Mesothelial cell of epicardium (in vitro differentiated cells): ENCODE results near the gene YLPM1. TPM values are rescaled to one million over a fixed set of nuclear protein-coding genes. Genes with fewer than 3 reads are reported as not detected.

ENCODE experiments used
- DNase-seq, 2 experiments: peaks; one replicate each; pipeline ENCODE4 v3.0.0; 2021; ENCODE audit warnings: low spot score in 2 of 2; ENCODE audit not compliant: unreplicated experiment in 2 of 2
- H3K27ac Mint-ChIP-seq: 2 replicates; pipeline ENCODE4 v1.8.0; 2021; ENCODE audit warnings: mixed read lengths
- H3K27me3 Mint-ChIP-seq: 2 replicates; pipeline ENCODE4 v1.8.0; 2021; ENCODE audit warnings: low read depth, mixed read lengths
- H3K36me3 Mint-ChIP-seq: 2 replicates; pipeline ENCODE4 v1.8.0; 2021; ENCODE audit warnings: mixed read lengths
- H3K4me1 Mint-ChIP-seq: 2 replicates; pipeline ENCODE4 v1.8.0; 2021; ENCODE audit warnings: mixed read lengths
- H3K4me3 Mint-ChIP-seq: 2 replicates; pipeline ENCODE4 v1.8.0; 2021; ENCODE audit warnings: mild to moderate bottlenecking, moderate library complexity, mixed read lengths
- H3K9me3 Mint-ChIP-seq: 2 replicates; pipeline ENCODE4 v1.8.0; 2021; ENCODE audit warnings: mixed read lengths
- total RNA-seq: library from RNA; stranded (reverse); gene quantifications from 3 replicates; pipeline ENCODE4 v1.2.1, GENCODE V29; 2021
- TF ChIP-seq, protein P1 (sequence below): fragments of 200-600 bp; sonication (generic); IDR thresholded peaks from one replicate; pipeline ENCODE4 v1.5.0; 2021; ENCODE audit warnings: antibody characterized with exemption; ENCODE audit not compliant: unreplicated experiment

The YLPM1 gene
- total RNA-seq, 1 donor from 2014 or later: 135 TPM

DNA sequence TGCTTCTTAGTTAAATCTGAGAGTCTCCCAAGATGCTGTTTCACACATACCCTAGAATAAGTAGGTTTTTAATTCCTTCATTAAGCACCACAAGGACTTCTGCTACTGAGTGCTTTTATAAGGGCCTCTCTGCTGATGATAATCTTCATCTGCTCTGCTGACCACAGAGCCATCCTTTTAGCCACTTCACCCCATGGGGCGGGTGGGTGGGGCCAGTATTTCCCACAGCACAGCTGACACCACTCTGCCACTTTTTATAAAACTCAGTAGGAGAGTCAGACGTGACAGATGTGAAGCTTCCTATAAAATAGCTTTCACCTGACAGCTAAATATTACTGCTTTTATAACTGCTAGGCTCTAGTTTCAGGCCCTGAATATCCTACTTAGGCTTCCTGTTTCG lies 29.9 kb upstream of the YLPM1 start:
- H3K36me3 Mint-ChIP-seq: peaks cover 12% of the 10 kb centered on the region
- no peak for DNase-seq
- no peak overlapping the region for H3K4me3 Mint-ChIP-seq
- H3K27me3 Mint-ChIP-seq: no peaks in the 10 kb centered on the region
- TF ChIP-seq, protein P1, sequence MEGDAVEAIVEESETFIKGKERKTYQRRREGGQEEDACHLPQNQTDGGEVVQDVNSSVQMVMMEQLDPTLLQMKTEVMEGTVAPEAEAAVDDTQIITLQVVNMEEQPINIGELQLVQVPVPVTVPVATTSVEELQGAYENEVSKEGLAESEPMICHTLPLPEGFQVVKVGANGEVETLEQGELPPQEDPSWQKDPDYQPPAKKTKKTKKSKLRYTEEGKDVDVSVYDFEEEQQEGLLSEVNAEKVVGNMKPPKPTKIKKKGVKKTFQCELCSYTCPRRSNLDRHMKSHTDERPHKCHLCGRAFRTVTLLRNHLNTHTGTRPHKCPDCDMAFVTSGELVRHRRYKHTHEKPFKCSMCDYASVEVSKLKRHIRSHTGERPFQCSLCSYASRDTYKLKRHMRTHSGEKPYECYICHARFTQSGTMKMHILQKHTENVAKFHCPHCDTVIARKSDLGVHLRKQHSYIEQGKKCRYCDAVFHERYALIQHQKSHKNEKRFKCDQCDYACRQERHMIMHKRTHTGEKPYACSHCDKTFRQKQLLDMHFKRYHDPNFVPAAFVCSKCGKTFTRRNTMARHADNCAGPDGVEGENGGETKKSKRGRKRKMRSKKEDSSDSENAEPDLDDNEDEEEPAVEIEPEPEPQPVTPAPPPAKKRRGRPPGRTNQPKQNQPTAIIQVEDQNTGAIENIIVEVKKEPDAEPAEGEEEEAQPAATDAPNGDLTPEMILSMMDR: no peak
- peaks cover 3% of the 10 kb centered on the region for H3K9me3 Mint-ChIP-seq
- no peaks in the 10 kb centered on the region for H3K4me1 Mint-ChIP-seq
- H3K27ac Mint-ChIP-seq: no peak overlapping the region

DNA sequence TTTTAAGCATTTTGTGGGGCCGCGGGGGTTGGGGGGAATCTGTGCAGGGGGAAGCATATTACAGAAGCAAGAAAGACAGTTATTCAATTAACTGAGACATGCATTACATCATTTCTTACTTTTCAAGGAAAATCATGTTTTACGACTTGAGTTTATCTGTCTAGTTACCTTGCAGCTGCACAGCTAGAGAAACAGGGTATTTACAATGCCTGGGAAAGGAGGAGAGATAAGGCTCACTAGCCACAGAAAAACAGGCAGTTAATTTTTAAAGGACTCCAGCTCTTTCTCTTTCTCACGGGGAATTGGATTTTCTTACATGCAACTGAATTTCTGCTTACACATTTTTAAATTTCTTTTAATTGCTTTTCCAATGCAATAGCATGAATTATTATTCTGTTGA lies 28.0 kb upstream of the YLPM1 start:
- Mint-ChIP-seq H3K27ac (no peak overlapping the region), H3K4me3 (no peak overlapping the region), H3K27me3 (no peaks in the 10 kb centered on the region), H3K4me1 (no peaks in the 10 kb centered on the region), H3K9me3 (no peaks in the 10 kb centered on the region), H3K36me3 (peaks cover 18% of the 10 kb centered on the region)
- no peak for DNase-seq
- TF ChIP-seq, protein P1: no peak

DNA sequence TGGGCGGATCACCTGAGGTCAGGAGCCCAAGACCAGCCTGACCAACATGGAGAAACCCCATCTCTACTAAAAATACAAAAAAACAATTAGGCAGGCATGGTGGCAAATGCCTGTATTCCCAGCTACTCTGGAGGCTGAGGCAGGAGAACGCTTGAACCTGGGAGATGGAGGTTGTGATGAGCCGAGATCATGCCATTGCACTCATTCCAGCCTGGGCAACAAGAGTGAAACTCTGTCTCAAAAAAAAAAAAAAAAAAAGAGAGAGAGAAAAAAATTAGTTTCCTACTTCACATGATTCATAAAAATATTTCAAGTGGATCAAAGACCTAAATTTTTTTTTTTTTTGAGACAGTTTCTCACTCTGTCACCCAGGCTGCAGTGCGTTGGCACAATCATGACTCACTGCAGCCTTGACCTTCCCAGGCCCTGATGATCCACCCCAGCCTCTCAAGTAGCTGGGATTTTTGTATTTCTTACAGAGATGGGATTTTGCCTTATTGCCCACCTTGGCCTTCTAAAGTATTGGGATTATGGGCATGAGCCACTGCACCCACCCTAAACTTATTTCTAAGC lies 25.3 kb upstream of the YLPM1 start:
- DNase-seq: no peak
- Mint-ChIP-seq H3K9me3 (no peaks in the 10 kb centered on the region), H3K4me3 (no peak overlapping the region), H3K27me3 (no peaks in the 10 kb centered on the region), H3K27ac (no peak overlapping the region), H3K4me1 (no peaks in the 10 kb centered on the region), H3K36me3 (peaks cover 18% of the 10 kb centered on the region)
- TF ChIP-seq, protein P1: no peak

DNA sequence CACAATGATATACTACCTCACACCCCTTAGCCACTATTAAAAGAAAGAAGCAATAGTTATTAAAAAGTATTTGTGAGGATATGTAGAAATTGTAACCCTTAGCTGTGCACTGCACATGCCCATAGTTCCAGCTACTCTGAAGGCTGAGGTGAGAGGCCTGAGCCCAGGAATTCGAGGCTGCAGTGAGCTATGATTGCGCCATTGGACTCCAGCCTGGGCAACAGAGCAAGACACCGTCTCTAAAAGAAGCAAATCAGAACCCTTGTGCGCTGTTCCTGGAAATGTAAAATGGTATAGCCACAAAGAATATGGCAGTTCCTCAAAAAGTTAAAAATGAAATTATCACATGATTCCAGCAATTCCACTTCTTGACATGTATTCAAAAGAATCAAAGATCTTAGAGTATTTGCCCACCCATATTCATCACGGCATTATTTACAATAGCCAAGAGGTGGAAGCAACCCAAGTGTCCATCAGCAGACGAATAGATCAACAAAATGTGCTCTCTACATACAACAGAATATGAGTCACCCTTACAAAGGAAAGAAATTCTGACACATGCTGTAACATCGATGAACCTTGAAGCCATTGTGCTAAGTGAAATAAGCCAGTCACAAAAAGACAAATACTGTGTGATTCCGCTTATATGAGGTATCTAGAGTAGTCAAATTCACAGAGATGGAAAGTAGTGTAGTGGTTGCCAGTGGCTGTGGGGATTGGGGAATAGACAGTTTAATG lies 23.7 kb upstream of the YLPM1 start:
- TF ChIP-seq, protein P1: no peak

DNA sequence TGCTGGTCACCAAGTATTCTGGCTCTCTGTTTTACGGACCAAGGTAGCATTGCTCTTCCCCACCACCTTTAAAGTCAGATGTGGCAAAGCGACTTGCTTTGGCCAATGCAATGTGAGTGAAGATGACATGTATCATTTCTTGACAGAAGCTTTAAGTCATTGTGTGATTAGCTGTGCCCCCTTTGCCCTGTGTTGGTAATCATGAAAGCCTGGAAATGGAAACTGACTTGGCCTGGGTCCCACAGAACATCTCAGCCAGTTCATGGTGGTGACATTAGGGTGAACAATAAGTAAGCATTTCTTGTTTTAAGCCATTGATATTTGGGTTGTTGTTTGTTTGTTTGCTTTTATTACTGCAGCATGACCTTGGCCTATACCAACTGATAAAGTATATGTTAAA lies 15.9 kb upstream of the YLPM1 start:
- Mint-ChIP-seq H3K4me1 (no peaks in the 10 kb centered on the region), H3K36me3 (peaks cover 2% of the 10 kb centered on the region), H3K4me3 (no peak overlapping the region), H3K27ac (no peak overlapping the region), H3K9me3 (peaks cover 6% of the 10 kb centered on the region), H3K27me3 (peaks cover 5% of the 10 kb centered on the region)
- TF ChIP-seq, protein P1: no peak
- no peak for DNase-seq

More for the DNA sequence above, 23.7 kb upstream of the YLPM1 start:
- H3K27ac Mint-ChIP-seq: no peak overlapping the region
- no peaks in the 10 kb centered on the region for H3K9me3 Mint-ChIP-seq
- no peak for DNase-seq
- peaks cover 18% of the 10 kb centered on the region for H3K36me3 Mint-ChIP-seq
- no peaks in the 10 kb centered on the region for H3K4me1 Mint-ChIP-seq
- no peak overlapping the region for H3K4me3 Mint-ChIP-seq
- no peaks in the 10 kb centered on the region for H3K27me3 Mint-ChIP-seq
